ENCODE results near the gene TMED1. TPM values are rescaled to one million over a fixed set of nuclear protein-coding genes. Genes with fewer than 3 reads are reported as not detected.
A peak's percentile ranks its signal among the peaks of the same experiment; 100 is the strongest.
"Not testable (repeated sequence)": the region's sequence is repeated elsewhere in the genome, so short reads cannot be mapped to it uniquely, and the experiment has no call there.

The TMED1 gene
- polyA plus RNA-seq, 3 donors from 2014 or later = 60.1 to 103 (median 88.5) TPM

GRCh38 chr19:10854350-10855089 is 18.5 kb upstream of the TMED1 start:
- no peak overlapping the region for H3K27ac Mint-ChIP-seq
- H3K9me3 Mint-ChIP-seq = no peaks in the 10 kb centered on the region
- H3K4me3 Mint-ChIP-seq = no peak overlapping the region
- DNase-seq = no peak
- no peaks in the 10 kb centered on the region for H3K36me3 Mint-ChIP-seq
- H3K27me3 Mint-ChIP-seq (ENCODE audit: low read depth in 3 of 3) = peaks cover 1 to 2% (median 2%) of the 10 kb centered on the region in 3 donors
- H3K4me1 Mint-ChIP-seq = peaks cover 0 to 2% of the 10 kb centered on the region in 2 donors

GRCh38 chr19:10852941-10853340 is 16.9 kb upstream of the TMED1 start:
- Mint-ChIP-seq H3K4me1 (peaks cover 5% of the 10 kb centered on the region in 2 donors), H3K4me3 (no peak overlapping the region), H3K36me3 (no peaks in the 10 kb centered on the region), H3K27ac (no peak overlapping the region), H3K27me3 (ENCODE audit: low read depth in 3 of 3) (peaks cover 1 to 2% (median 2%) of the 10 kb centered on the region in 3 donors), H3K9me3 (no peaks in the 10 kb centered on the region)
- DNase-seq = no peak

- Mint-ChIP-seq H3K27me3 (ENCODE audit: low read depth in 3 of 3) (peaks cover 2% of the 10 kb centered on the region in 3 donors), H3K36me3 (no peaks in the 10 kb centered on the region), H3K4me3 (no peak overlapping the region), H3K4me1 (peaks cover 9 to 12% of the 10 kb centered on the region in 2 donors), H3K9me3 (no peaks in the 10 kb centered on the region), H3K27ac (no peak overlapping the region)
- DNase-seq = no peak
These were observed 16.2 kb upstream of the TMED1 start for GRCh38 chr19:10852098-10852800.

- peaks cover 2 to 10% (median 7%) of the 10 kb centered on the region in 3 donors for H3K27me3 Mint-ChIP-seq (ENCODE audit: low read depth in 3 of 3)
- H3K36me3 Mint-ChIP-seq = peaks cover 0 to 5% (median 3%) of the 10 kb centered on the region in 3 donors
- H3K27ac Mint-ChIP-seq = peak overlapping the region in 1 of 6 donors; percentile 50
These were observed 14.6 kb upstream of the TMED1 start for GRCh38 chr19:10850631-10851030.

GRCh38 chr19:10848230-10848856 is 12.3 kb upstream of the TMED1 start, which contains the start of gene C19orf38:
TSS of gene C19orf38 (plus strand) at chr19:10848415. CDS start at chr19:10848509, 94 bp downstream.
- Mint-ChIP-seq H3K27ac (peak within 1 kb of the TSS in 3 of 6 donors; percentile 71 to 77 (median 77)), H3K27me3 (ENCODE audit: low read depth in 3 of 3) (peaks cover 3 to 8% (median 8%) of the 10 kb centered on the region in 3 donors), H3K4me1 (peaks cover 17 to 19% of the 10 kb centered on the region in 2 donors), H3K9me3 (peaks cover 0 to 7% (median 0%) of the 10 kb centered on the region in 6 donors), H3K4me3 (peak within 1 kb of the TSS in 4 of 5 donors; percentile 39 to 60 (median 54)), H3K36me3 (peaks cover 0 to 5% (median 3%) of the 10 kb centered on the region in 3 donors)
- DNase-seq = no peak

More at GRCh38 chr19:10850631-10851030, 14.6 kb upstream of the TMED1 start:
- peaks cover 17 to 19% of the 10 kb centered on the region in 2 donors for H3K4me1 Mint-ChIP-seq
- no peak for DNase-seq
- H3K4me3 Mint-ChIP-seq = no peak overlapping the region
- H3K9me3 Mint-ChIP-seq = peaks cover 0 to 7% (median 0%) of the 10 kb centered on the region in 6 donors

- Mint-ChIP-seq H3K36me3 (peaks cover 0 to 5% (median 3%) of the 10 kb centered on the region in 3 donors), H3K27ac (peak overlapping the region in 5 of 6 donors; percentile 22 to 80 (median 64)), H3K27me3 (ENCODE audit: low read depth in 3 of 3) (peaks cover 3 to 8% (median 8%) of the 10 kb centered on the region in 3 donors), H3K4me3 (peak overlapping the region in 2 of 5 donors; percentile 23 to 47), H3K9me3 (peaks cover 0 to 7% (median 0%) of the 10 kb centered on the region in 6 donors), H3K4me1 (peaks cover 17 to 19% of the 10 kb centered on the region in 2 donors)
- DNase-seq = peak; percentile 41 to 61 (median 46)
These were observed 10.6 kb upstream of the TMED1 start for GRCh38 chr19:10846500-10847202.

GRCh38 chr19:10842788-10843187 is 6.8 kb upstream of the TMED1 start:
- H3K36me3 Mint-ChIP-seq = peaks cover 0 to 5% (median 3%) of the 10 kb centered on the region in 3 donors
- no peak for DNase-seq
- H3K27ac Mint-ChIP-seq = peak overlapping the region in 1 of 6 donors; percentile 49
- H3K4me3 Mint-ChIP-seq = no peak overlapping the region
- H3K4me1 Mint-ChIP-seq = peaks cover 12 to 13% of the 10 kb centered on the region in 2 donors
- H3K27me3 Mint-ChIP-seq (ENCODE audit: low read depth in 3 of 3) = peaks cover 5 to 8% (median 8%) of the 10 kb centered on the region in 3 donors
- peaks cover 0 to 7% (median 0%) of the 10 kb centered on the region in 6 donors for H3K9me3 Mint-ChIP-seq

GRCh38 chr19:10839114-10840050 is 3.4 kb upstream of the TMED1 start:
- no peak overlapping the region for H3K4me3 Mint-ChIP-seq
- peaks cover 0 to 4% (median 3%) of the 10 kb centered on the region in 3 donors for H3K36me3 Mint-ChIP-seq
- peaks cover 14 to 24% (median 18%) of the 10 kb centered on the region in 3 donors for H3K27me3 Mint-ChIP-seq (ENCODE audit: low read depth in 3 of 3)
- peaks cover 13 to 19% of the 10 kb centered on the region in 2 donors for H3K4me1 Mint-ChIP-seq
- no peak overlapping the region for H3K27ac Mint-ChIP-seq
- no peak for DNase-seq
- H3K9me3 Mint-ChIP-seq = no peaks in the 10 kb centered on the region

- Mint-ChIP-seq H3K36me3 (peaks cover 0 to 4% (median 3%) of the 10 kb centered on the region in 3 donors), H3K4me3 (no peak overlapping the region), H3K27me3 (ENCODE audit: low read depth in 3 of 3) (peaks cover 14 to 24% (median 23%) of the 10 kb centered on the region in 3 donors), H3K4me1 (peaks cover 13 to 19% of the 10 kb centered on the region in 2 donors), H3K9me3 (no peaks in the 10 kb centered on the region), H3K27ac (no peak overlapping the region)
- no peak for DNase-seq
These were observed 2.4 kb upstream of the TMED1 start for GRCh38 chr19:10838377-10838776.

- peaks cover 14 to 28% (median 26%) of the 10 kb centered on the region in 3 donors for H3K27me3 Mint-ChIP-seq (ENCODE audit: low read depth in 3 of 3)
- peaks cover 13 to 19% of the 10 kb centered on the region in 2 donors for H3K4me1 Mint-ChIP-seq
- not testable (repeated sequence) for H3K27ac Mint-ChIP-seq, H3K9me3 Mint-ChIP-seq, H3K4me3 Mint-ChIP-seq, DNase-seq, H3K36me3 Mint-ChIP-seq
These were observed 1.6 kb upstream of the TMED1 start for GRCh38 chr19:10837649-10838048.

GRCh38 chr19:10836479-10837330 is 693 bp upstream of the TMED1 start:
- no peak for DNase-seq
- Mint-ChIP-seq H3K4me3 (peak overlapping the region; percentile 95 to 99 (median 97)), H3K9me3 (no peaks in the 10 kb centered on the region), H3K4me1 (peaks cover 13 to 19% of the 10 kb centered on the region in 2 donors), H3K27me3 (ENCODE audit: low read depth in 3 of 3) (peaks cover 14 to 31% (median 28%) of the 10 kb centered on the region in 3 donors), H3K36me3 (peaks cover 0 to 4% (median 3%) of the 10 kb centered on the region in 3 donors), H3K27ac (peak overlapping the region; percentile 98 to 100 (median 100))
